Neuronal stem cell (in vitro differentiated cells): ENCODE measurements around the gene DAPK2. TPM values are rescaled to one million over a fixed set of nuclear protein-coding genes. Genes with fewer than 3 reads are reported as not detected.

Experiments used
- DNase-seq: peaks from one replicate; pipeline ENCODE4 v3.0.0-alpha.2; 2013; ENCODE audit warnings: low spot score
- H2AFZ ChIP-seq: one replicate; pipeline ENCODE4 v1.6.1; 2013; ENCODE audit warnings: mild to moderate bottlenecking, low read length, inconsistent platforms
- H2AK5ac ChIP-seq: 2 replicates; pipeline ENCODE4 v1.6.1; 2013; ENCODE audit warnings: low read depth, mild to moderate bottlenecking, inconsistent platforms, low read length, moderate library complexity, mixed read lengths
- H2BK120ac ChIP-seq: 2 replicates; pipeline ENCODE4 v1.6.1; 2013; ENCODE audit warnings: low read depth, mild to moderate bottlenecking, inconsistent platforms, low read length, moderate library complexity, mixed read lengths
- H2BK12ac ChIP-seq: one replicate; pipeline ENCODE4 v1.6.1; 2013; ENCODE audit warnings: low read length, inconsistent platforms
- H2BK15ac ChIP-seq: 2 replicates; pipeline ENCODE4 v1.6.1; 2013; ENCODE audit warnings: mild to moderate bottlenecking, low read length, inconsistent platforms, mixed read lengths
- H2BK5ac ChIP-seq: one replicate; pipeline ENCODE4 v1.6.1; 2013; ENCODE audit warnings: inconsistent platforms, mild to moderate bottlenecking, low read length, moderate library complexity
- H3K14ac ChIP-seq: one replicate; pipeline ENCODE4 v1.6.1; 2013; ENCODE audit warnings: low read length, inconsistent platforms
- H3K18ac ChIP-seq: 2 replicates; pipeline ENCODE4 v1.6.1; 2013; ENCODE audit warnings: low read length, inconsistent platforms
- H3K23ac ChIP-seq: 2 replicates; pipeline ENCODE4 v1.6.1; 2013; ENCODE audit warnings: low read depth, mild to moderate bottlenecking, mixed read lengths, low read length, inconsistent platforms; ENCODE audit not compliant: poor library complexity
- H3K27ac ChIP-seq: replicated peaks from 3 replicates; pipeline ENCODE4 v1.5.1; 2013; ENCODE audit warnings: low read length, inconsistent platforms
- H3K27me3 ChIP-seq, 3 experiments: 2 replicates each; pipeline ENCODE4 v1.6.1; 2013; ENCODE audit warnings: low read length in 3 of 3, mild to moderate bottlenecking in 2 of 3, inconsistent platforms in 1 of 3, low read depth in 1 of 3, mixed read lengths in 1 of 3, moderate library complexity in 1 of 3; ENCODE audit not compliant: control insufficient read depth in 3 of 3, insufficient read depth in 3 of 3
- H3K36me3 ChIP-seq, 2 donors: replicated peaks in 1 of 2; 2 replicates each; pipeline ENCODE4 v1.6.1; 2013; ENCODE audit warnings: low read length in 2 of 2; ENCODE audit not compliant: control insufficient read depth in 2 of 2, insufficient read depth in 2 of 2
- H3K4ac ChIP-seq: 2 replicates; pipeline ENCODE4 v1.6.1; 2013; ENCODE audit warnings: inconsistent platforms, mild to moderate bottlenecking, low read length, moderate library complexity
- H3K4me1 ChIP-seq, 2 donors: 1 replicate in 1 of 2; 2 replicates in 1 of 2; pipeline ENCODE4 v1.6.1; 2013; ENCODE audit warnings: low read length in 2 of 2, low read depth in 1 of 2; ENCODE audit not compliant: control insufficient read depth in 2 of 2, insufficient read depth in 1 of 2
- H3K4me2 ChIP-seq: one replicate; pipeline ENCODE4 v1.6.1; 2013; ENCODE audit warnings: mild to moderate bottlenecking, low read length, inconsistent platforms; ENCODE audit not compliant: insufficient read depth, poor library complexity, severe bottlenecking
- H3K4me3 ChIP-seq, 2 donors: 2 replicates each; pipeline ENCODE4 v1.5.1; 2013; ENCODE audit warnings: low read length in 2 of 2, mild to moderate bottlenecking in 2 of 2, inconsistent platforms in 1 of 2, moderate library complexity in 1 of 2
- H3K79me1 ChIP-seq: one replicate; pipeline ENCODE4 v1.6.1; 2013; ENCODE audit warnings: low read depth, mild to moderate bottlenecking, inconsistent platforms, low read length, moderate library complexity
- H3K9ac ChIP-seq: one replicate; pipeline ENCODE4 v1.6.1; 2013; ENCODE audit warnings: mild to moderate bottlenecking, low read depth, low read length, inconsistent platforms; ENCODE audit not compliant: poor library complexity
- H3K9me3 ChIP-seq, 2 donors: replicated peaks in 1 of 2; 2 replicates each; pipeline versions ENCODE3 to v1.6.1; 2013; ENCODE audit warnings: low read length in 2 of 2, mild to moderate bottlenecking in 2 of 2, inconsistent platforms in 1 of 2, low read depth in 1 of 2, mixed read lengths in 1 of 2, moderate library complexity in 1 of 2; ENCODE audit not compliant: control insufficient read depth in 2 of 2, insufficient read depth in 1 of 2
- H4K8ac ChIP-seq: one replicate; pipeline ENCODE4 v1.6.1; 2013; ENCODE audit warnings: low read depth, mild to moderate bottlenecking, inconsistent platforms, low read length, moderate library complexity
- H4K91ac ChIP-seq: one replicate; pipeline ENCODE4 v1.6.1; 2013; ENCODE audit warnings: low read length, low read depth, mild to moderate bottlenecking, inconsistent platforms; ENCODE audit not compliant: poor library complexity
- WGBS, 2 donors: extraction: QIAGEN DNeasy Blood & Tissue Kit; methylation state at CpG; one replicate each; pipeline ENCODE4 v1.1.7; 2013; ENCODE audit warnings: missing lambda C conversion rate in 2 of 2, mixed read lengths in 1 of 2; ENCODE audit not compliant: insufficient read length in 2 of 2, insufficient replicate concordance in 1 of 2; ENCODE audit errors: extremely low coverage in 2 of 2; 5-methylcytosine and 5-hydroxymethylcytosine counted together
- polyA plus RNA-seq, 2 experiments: library from polyadenylated mRNA; stranded (reverse); fragments of 200-250 nt; gene quantifications; one replicate each; pipeline ENCODE4 v1.2.3, GENCODE V29; 2013

The DAPK2 gene
- 2.7 TPM for polyA plus RNA-seq (2013, experiment 1 of 2)
- 2.3 TPM for polyA plus RNA-seq (2013, experiment 2 of 2)

DNA sequence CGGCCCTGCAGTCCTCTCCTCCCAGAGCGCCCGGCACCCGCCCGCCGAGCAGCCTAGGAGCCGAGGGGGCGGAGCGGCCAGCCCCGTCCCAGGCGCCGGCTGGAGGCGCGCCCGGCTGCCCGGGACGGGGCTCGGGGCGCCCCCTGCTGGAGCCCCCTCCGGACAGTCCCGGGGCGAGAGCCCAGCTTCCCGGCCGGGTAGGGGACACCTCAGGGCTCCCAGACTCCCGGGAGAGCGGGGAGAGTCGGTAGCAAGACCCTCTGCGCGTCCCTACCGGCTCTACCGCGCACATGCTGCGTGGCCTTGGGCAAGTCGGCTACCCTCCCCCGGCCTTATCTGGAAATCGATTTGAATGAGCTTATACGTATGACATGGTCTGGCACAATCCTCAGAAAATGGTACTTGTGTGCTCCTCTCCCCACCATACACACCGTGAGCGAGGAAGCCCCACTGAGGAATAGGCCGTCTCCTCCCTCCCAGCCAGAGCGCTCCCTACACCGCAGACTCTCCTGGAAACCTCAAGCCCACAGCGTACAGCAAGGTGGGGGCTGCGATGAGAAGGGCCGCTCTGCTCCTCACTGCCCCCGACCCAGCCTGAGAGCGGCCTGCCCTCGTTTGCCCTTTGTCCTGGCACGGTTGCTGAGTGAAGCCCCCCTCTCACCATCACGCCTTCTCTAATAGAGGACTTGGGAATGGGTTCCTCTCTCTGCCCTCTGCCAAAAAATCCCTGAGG is at the start of gene DAPK2:
DAPK2 (minus strand) TSS at position 65 of the 733 bp plus-strand sequence. CDS start 6,224 bp downstream, outside the sequence.
- no peak within 1 kb of the TSS for H2BK5ac ChIP-seq
- H3K27me3 ChIP-seq: peaks cover 0 to 24% (median 0%) of the 10 kb centered on the region in 3 experiments
- no peak within 1 kb of the TSS for H3K4ac ChIP-seq
- H3K4me1 ChIP-seq: peaks cover 15 to 21% of the 10 kb centered on the region in 2 donors
- H3K4me2 ChIP-seq: peak within 1 kb of the TSS; percentile 77
- H2BK12ac ChIP-seq: peak within 1 kb of the TSS; percentile 63
- no peaks in the 10 kb centered on the region for H3K36me3 ChIP-seq
- DNase-seq: peak; percentile 70
- no peaks in the 10 kb centered on the region for H3K79me1 ChIP-seq
- H2BK15ac ChIP-seq: peak within 1 kb of the TSS; percentile 7
- H3K23ac ChIP-seq: no peak within 1 kb of the TSS
- H3K9ac ChIP-seq: peak within 1 kb of the TSS; percentile 52
- peak within 1 kb of the TSS; percentile 69 for H3K18ac ChIP-seq
- H2AFZ ChIP-seq: peak within 1 kb of the TSS; percentile 72
- no peak within 1 kb of the TSS for H4K8ac ChIP-seq
- H3K9me3 ChIP-seq: no peaks in the 10 kb centered on the region
- H2BK120ac ChIP-seq: no peak within 1 kb of the TSS
- H4K91ac ChIP-seq: peak within 1 kb of the TSS; percentile 56
- no CpG with 5 or more reads among the region's 50 CpGs for WGBS, 2 donors
- H3K27ac ChIP-seq: no peak within 1 kb of the TSS
- H2AK5ac ChIP-seq: peak within 1 kb of the TSS; percentile 44
- peak within 1 kb of the TSS; percentile 30 to 80 for H3K4me3 ChIP-seq
- H3K14ac ChIP-seq: peak within 1 kb of the TSS; percentile 72

DNA sequence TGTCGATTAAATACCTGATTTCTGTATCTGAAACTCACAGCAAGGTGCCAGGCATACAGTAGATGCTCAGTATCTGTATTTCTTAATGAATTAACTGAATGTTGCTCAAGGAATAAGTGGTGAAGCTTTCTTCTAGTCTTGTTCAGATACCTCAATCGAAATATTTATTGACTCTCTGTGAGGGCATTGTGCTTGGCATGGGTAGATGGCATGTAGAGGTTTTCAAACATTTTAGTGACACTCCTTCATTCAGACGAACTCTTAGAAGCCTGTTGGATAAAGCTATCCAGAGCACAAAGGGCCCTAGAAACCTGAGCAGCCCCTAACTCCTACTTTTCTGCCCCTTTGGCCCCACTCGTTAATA is 49.1 kb upstream of the DAPK2 start:
- DNase-seq: no peak
- H2AFZ ChIP-seq: peak overlapping the region; percentile 87
- peaks cover 0 to 17% of the 10 kb centered on the region in 2 donors for H3K36me3 ChIP-seq
- no peak overlapping the region for H3K4me2 ChIP-seq
- no CpG with 5 or more reads among the region's 4 CpGs for WGBS, 2 donors
- no peak overlapping the region for H3K23ac ChIP-seq
- H2BK5ac ChIP-seq: no peak overlapping the region
- H4K91ac ChIP-seq: no peak overlapping the region
- no peaks in the 10 kb centered on the region for H3K27me3 ChIP-seq
- H3K14ac ChIP-seq: no peak overlapping the region
- H2BK15ac ChIP-seq: no peak overlapping the region
- H2BK12ac ChIP-seq: no peak overlapping the region
- H3K79me1 ChIP-seq: peaks cover 7% of the 10 kb centered on the region
- H3K9ac ChIP-seq: no peak overlapping the region
- H2AK5ac ChIP-seq: no peak overlapping the region
- H3K18ac ChIP-seq: no peak overlapping the region
- H3K4me3 ChIP-seq: peak overlapping the region in 1 of 2 donors; percentile 83
- H3K27ac ChIP-seq: peak overlapping the region; percentile 9
- no peaks in the 10 kb centered on the region for H3K9me3 ChIP-seq
- H2BK120ac ChIP-seq: no peak overlapping the region
- no peak overlapping the region for H3K4ac ChIP-seq
- H4K8ac ChIP-seq: no peak overlapping the region
- peaks cover 10 to 16% of the 10 kb centered on the region in 2 donors for H3K4me1 ChIP-seq

DNA sequence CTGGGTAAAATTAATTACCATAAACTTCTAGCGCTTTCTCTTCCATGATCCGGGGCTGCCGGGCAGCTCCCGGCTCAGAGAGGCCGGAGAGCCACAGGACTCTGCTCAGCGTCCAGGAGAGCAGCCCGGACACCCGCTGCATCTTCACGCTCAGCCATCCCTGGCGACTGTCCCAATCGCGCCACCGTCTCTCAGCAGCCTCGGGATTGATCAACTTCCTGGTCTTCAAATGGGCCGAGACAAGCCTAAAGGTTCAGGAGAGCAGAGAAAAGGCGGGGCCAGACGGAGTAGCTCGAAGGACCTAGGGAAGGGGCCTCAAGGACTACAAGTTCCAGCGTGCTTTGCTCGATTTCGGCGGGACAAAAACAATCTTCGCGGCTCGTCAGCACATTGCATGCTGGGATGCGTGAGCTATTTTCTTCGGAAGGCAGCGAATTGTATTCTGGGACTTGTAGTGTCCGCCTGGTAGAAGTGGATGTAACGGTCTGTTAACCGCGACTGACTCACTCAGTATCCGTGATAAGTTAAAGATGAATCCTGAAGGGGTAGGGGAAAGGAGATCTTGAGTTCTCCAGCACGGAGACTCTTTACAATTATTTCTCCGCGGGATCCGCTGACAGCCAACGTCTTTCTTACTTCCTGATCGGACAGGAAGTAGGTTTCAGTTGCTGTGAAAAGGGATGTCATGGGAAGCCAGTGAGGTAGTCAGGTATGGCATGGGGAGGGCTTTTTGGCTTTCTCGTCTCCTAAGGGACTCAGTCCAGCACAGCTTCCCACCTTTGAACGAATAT is 47.5 kb upstream of the DAPK2 start, which contains the start of gene CIAO2A:
CIAO2A (minus strand) TSS at position 212 of the 791 bp plus-strand sequence; CDS start at position 142, 70 bp downstream.
- WGBS, 2 donors: no CpG with 5 or more reads among the region's 41 CpGs

More for the DNA sequence above, 47.5 kb upstream of the DAPK2 start, which contains the start of gene CIAO2A:
- Histone ChIP-seq H2BK120ac (no peak within 1 kb of the TSS), H3K9ac (peak within 1 kb of the TSS; percentile 85), H2AK5ac (no peak within 1 kb of the TSS), H3K14ac (no peak within 1 kb of the TSS), H3K27me3 (no peaks in the 10 kb centered on the region), H3K18ac (peak within 1 kb of the TSS; percentile 69), H4K8ac (no peak within 1 kb of the TSS), H3K4ac (no peak within 1 kb of the TSS), H2BK15ac (no peak within 1 kb of the TSS), H3K23ac (peak within 1 kb of the TSS; percentile 38), H2BK5ac (no peak within 1 kb of the TSS), H3K9me3 (no peaks in the 10 kb centered on the region), H3K36me3 (peaks cover 3 to 26% of the 10 kb centered on the region in 2 donors), H3K4me2 (peak within 1 kb of the TSS; percentile 86), H4K91ac (no peak within 1 kb of the TSS), H3K4me1 (peaks cover 10 to 16% of the 10 kb centered on the region in 2 donors), H2AFZ (peak within 1 kb of the TSS; percentile 89), H3K79me1 (peaks cover 7% of the 10 kb centered on the region), H2BK12ac (no peak within 1 kb of the TSS), H3K27ac (peak within 1 kb of the TSS; percentile 62), H3K4me3 (peak within 1 kb of the TSS; percentile 86 to 87)
- DNase-seq: peak; percentile 96
